ENCODE data around the gene C2CD2L. TPM values are rescaled to one million over a fixed set of nuclear protein-coding genes. Genes with fewer than 3 reads are reported as not detected.
A peak's percentile ranks its signal among the peaks of the same experiment; 100 is the strongest.

C2CD2L gene
- total RNA-seq, 3 donors from 2014 or later, result 25.8 to 47.1 (median 36.1) TPM

GRCh38 chr11:119118946-119119345, 11.8 kb downstream of the C2CD2L start:
- intact Hi-C loops (cut with DNase I, micrococcal nuclease), result no loop called here
- Histone ChIP-seq H3K4me3 (no peak overlapping the region), H3K9me3 (no peaks in the 10 kb centered on the region), H3K4me1 (ENCODE audit: low read depth) (peaks cover 9% of the 10 kb centered on the region), H3K36me3 (ENCODE audit: low read depth) (no peaks in the 10 kb centered on the region)
- ATAC-seq, result no peak
- no peak for DNase-seq
- no peak for TF ChIP-seq CTCF (IDR thresholded peaks at IDR 0.05)

GRCh38 chr11:119120639-119121007, 13.5 kb downstream of the C2CD2L start:
- TF ChIP-seq CTCF (IDR thresholded peaks at IDR 0.05), result no peak
- no peaks in the 10 kb centered on the region for H3K36me3 ChIP-seq (ENCODE audit: low read depth)
- DNase-seq (no peak), ATAC-seq (no peak)
- intact Hi-C loops (cut with DNase I, micrococcal nuclease), result no loop called here
- H3K9me3 ChIP-seq, result no peaks in the 10 kb centered on the region
- no peak overlapping the region for H3K4me3 ChIP-seq
- peaks cover 16% of the 10 kb centered on the region for H3K4me1 ChIP-seq (ENCODE audit: low read depth)

- intact Hi-C loops (cut with DNase I, micrococcal nuclease), result no loop called here
- H3K4me1 ChIP-seq (ENCODE audit: low read depth), result peaks cover 18% of the 10 kb centered on the region
These were observed 14.1 kb downstream of the C2CD2L start, which contains the start of gene HINFP for GRCh38 chr11:119121008-119121810. Gene HINFP, plus strand, starts transcription at chr11:119121580. Its CDS starts 5,365 bp downstream, at chr11:119126945.

GRCh38 chr11:119121811-119122124, 14.6 kb downstream of the C2CD2L start:
- Histone ChIP-seq H3K4me3 (peak overlapping the region; percentile 87), H3K36me3 (ENCODE audit: low read depth) (no peaks in the 10 kb centered on the region), H3K4me1 (ENCODE audit: low read depth) (peaks cover 18% of the 10 kb centered on the region), H3K9me3 (no peaks in the 10 kb centered on the region)
- ATAC-seq, result no peak
- intact Hi-C loops (cut with DNase I, micrococcal nuclease), result no loop called here
- DNase-seq, result no peak
- no peak for TF ChIP-seq CTCF (IDR thresholded peaks at IDR 0.05)

More at GRCh38 chr11:119121008-119121810, 14.1 kb downstream of the C2CD2L start, which contains the start of gene HINFP:
- DNase-seq (peak; percentile 100), ATAC-seq (peak; percentile 96)
- no peak for TF ChIP-seq CTCF (IDR thresholded peaks at IDR 0.05)
- Histone ChIP-seq H3K36me3 (ENCODE audit: low read depth) (no peaks in the 10 kb centered on the region), H3K9me3 (no peaks in the 10 kb centered on the region), H3K4me3 (peak within 1 kb of the TSS; percentile 87)

- no peak for TF ChIP-seq CTCF (IDR thresholded peaks at IDR 0.05)
- peaks cover 18% of the 10 kb centered on the region for H3K4me1 ChIP-seq (ENCODE audit: low read depth)
These were observed 18.7 kb downstream of the C2CD2L start for GRCh38 chr11:119125821-119126220.

More at GRCh38 chr11:119125821-119126220, 18.7 kb downstream of the C2CD2L start:
- H3K9me3 ChIP-seq, result no peaks in the 10 kb centered on the region
- no peaks in the 10 kb centered on the region for H3K36me3 ChIP-seq (ENCODE audit: low read depth)
- DNase-seq (peak; percentile 58 to 75 (median 60)), ATAC-seq (peak; percentile 47)
- H3K4me3 ChIP-seq, result no peak overlapping the region
- intact Hi-C loops (cut with DNase I, micrococcal nuclease), result no loop called here

Measured in mucosa of descending colon (tissue), 3 donors.